GM13976 (cell line): Measurements from ENCODE around the gene RFTN1.

Experiments
- DNase-seq: peaks from one replicate; pipeline ENCODE4 v3.0.0; 2012; ENCODE audit warnings: low spot score
- CTCF ChIP-seq: IDR thresholded peaks from 2 replicates; pipeline ENCODE4 v1.5.1; 2012; ENCODE audit warnings: borderline replicate concordance, mild to moderate bottlenecking; ENCODE audit not compliant: insufficient read depth; ENCODE audit errors: extremely low read depth, missing control alignments, control extremely low read depth
- in situ Hi-C: fragments of 300-500 bp; cut with MboI; formaldehyde crosslinking; loops from one replicate; pipeline ENCODE4 v1.12.0; 2022; ENCODE audit warnings: low sequenced_read_pairs, mixed read lengths, inconsistent platforms; ENCODE audit not compliant: unreplicated experiment

The RFTN1 gene

GRCh38 chr3:16509721-16510619 is 3.5 kb downstream of the RFTN1 start:
- in situ Hi-C loops = loop anchor here (10.0 kb wide), 1 partner anchor 135 kb away; no protein-coding TSS in a partner anchor
- no peak for TF ChIP-seq CTCF
- peak; percentile 43 for DNase-seq

GRCh38 chr3:16508591-16508995 is 4.9 kb downstream of the RFTN1 start:
- DNase-seq = peak; percentile 49
- in situ Hi-C loops = no loop called here
- TF ChIP-seq CTCF = no peak

GRCh38 chr3:16508243-16508578 is 5.3 kb downstream of the RFTN1 start:
- no peak for TF ChIP-seq CTCF
- in situ Hi-C loops = no loop called here
- DNase-seq = no peak

- no peak for TF ChIP-seq CTCF
- in situ Hi-C loops = no loop called here
Measured at GRCh38 chr3:16507578-16508242, 5.8 kb downstream of the RFTN1 start.

GRCh38 chr3:16506884-16507577 is 6.5 kb downstream of the RFTN1 start:
- no peak for DNase-seq
- in situ Hi-C loops = no loop called here
- TF ChIP-seq CTCF = no peak

More at GRCh38 chr3:16507578-16508242, 5.8 kb downstream of the RFTN1 start:
- DNase-seq = no peak

- in situ Hi-C loops = no loop called here
- no peak for DNase-seq
- no peak for TF ChIP-seq CTCF
Measured at GRCh38 chr3:16506451-16506850, 7.0 kb downstream of the RFTN1 start.
